Pancreas (tissue), 10 donors: ENCODE results near the gene WNK2. TPM values are rescaled to one million over a fixed set of nuclear protein-coding genes. Genes with fewer than 3 reads are reported as not detected.

ENCODE experiments used
- ATAC-seq, 4 donors: fragments of 200-7000 bp; cut with Tn5 transposase; one replicate each; pipeline versions ENCODE4 v1.8.0 to v1.9.1; 2020; ENCODE audit warnings: mild to moderate bottlenecking in 4 of 4, moderate library complexity in 4 of 4
- DNase-seq, 6 donors: peaks; one replicate each; pipeline ENCODE4 v3.0.0-alpha.2; 2020
- FAIRE-seq: peaks from 2 replicates; lab custom pipeline; 2012; peaks lifted over from hg19 to GRCh38; lab: Jason Lieb, UNC
- H3K27ac ChIP-seq, 4 donors: fragments of 200-600 bp; sonication (generic); 1 replicate in 3 of 4; 2 replicates in 1 of 4; pipeline versions ENCODE4 v1.5.0 to v1.8.0; 2020
- H3K27me3 ChIP-seq, 4 donors: fragments of 200-600 bp; one replicate each; pipeline ENCODE4 v1.8.0; 2021
- H3K36me3 ChIP-seq, 3 donors: fragments of 200-600 bp; sonication (generic) in 1 of 3; one replicate each; pipeline versions ENCODE4 v1.5.0 to v1.8.0; 2020 to 2021
- H3K4me1 ChIP-seq, 3 donors: fragments of 200-600 bp; one replicate each; pipeline ENCODE4 v1.8.0; 2021
- H3K4me3 ChIP-seq, 4 donors: fragments of 200-600 bp; sonication (generic) in 2 of 4; one replicate each; pipeline versions ENCODE4 v1.5.0 to v1.8.0; 2020 to 2021
- H3K9me3 ChIP-seq, 4 donors: fragments of 200-600 bp; one replicate each; pipeline ENCODE4 v1.8.0; 2021
- CTCF ChIP-seq, 4 donors: fragments of 200-600 bp; sonication (generic) in 3 of 4; IDR thresholded peaks; one replicate each; pipeline versions ENCODE4 v1.5.0 to v1.8.0; 2021; ENCODE audit warnings: antibody characterized with exemption in 4 of 4
- WGBS, 2 donors: extraction: QIAGEN DNeasy Blood & Tissue Kit; methylation state at CpG; one replicate each; pipeline ENCODE4 v1.1.7; 2013; 5-methylcytosine and 5-hydroxymethylcytosine counted together
- intact Hi-C, 3 donors: fragments of 100-400 bp; cut with DNase I; formaldehyde crosslinking; loops; one replicate each; pipeline versions ENCODE4 v1.11.1 to v1.14.2; 2022
- polyA plus RNA-seq, 2 donors: library from polyadenylated mRNA; stranded (reverse); fragments of 200-250 nt; gene quantifications; one replicate each; pipeline ENCODE4 v1.2.3, GENCODE V29; 2013
- total RNA-seq, 6 donors: library from RNA; stranded (reverse); fragmentation: NEBNext Ultra II Directional in 4 of 6; extraction: Animal tissue kit (Norgen Biotek cat#: 25700) in 4 of 6; gene quantifications; one replicate each; pipeline versions ENCODE4 v1.2.1 to v1.2.4, GENCODE V29; 2021 to 2023
- donor health status: healthy with polysubstance abuse.
- donor health status: DM: no; HTN: no; CAD: no; lungs with moderate emphysema.
- donor health status: DM: no; HTN: no; CAD: no.
- donor health status: control.
- donor health status: control.
- donor health status: Bipolar disorder and iron deficiency.
- donor health status: DM: yes; HTN: yes; CAD: no.
- donor health status: DM: no; HTN: no; CAD: no.
- donor health status: DM: no; HTN: no; CAD: no.
- donor health status: DM: yes; HTN: yes; CAD: no.

The WNK2 gene
- total and polyA plus RNA-seq, 8 donors = 53.5 to 121 (median 89.4) TPM

- WGBS, 2 donors = 88 to 89% methylated on average over 7 of the region's 7 CpGs
- intact Hi-C loops = no loop called here
- Histone ChIP-seq H3K9me3 (no peaks in the 10 kb centered on the region), H3K27ac (no peak overlapping the region), H3K4me3 (no peak overlapping the region), H3K4me1 (no peaks in the 10 kb centered on the region), H3K36me3 (peaks cover 0 to 8% (median 0%) of the 10 kb centered on the region in 3 donors), H3K27me3 (no peaks in the 10 kb centered on the region)
- TF ChIP-seq CTCF (IDR thresholded peaks at IDR 0.05) = no peak
- DNase-seq = no peak
- no peak for ATAC-seq
- FAIRE-seq = no peak
Observed at GRCh38 chr9:93278144-93278543, 94.2 kb downstream of the WNK2 start.

- H3K4me1 ChIP-seq = no peaks in the 10 kb centered on the region
- 96 to 100% methylated on average over 1 of the region's 1 CpG for WGBS, 2 donors
- TF ChIP-seq CTCF (IDR thresholded peaks at IDR 0.05) = no peak
- DNase-seq (no peak), FAIRE-seq (no peak), ATAC-seq (no peak)
- H3K36me3 ChIP-seq = peaks cover 0 to 5% (median 0%) of the 10 kb centered on the region in 3 donors
- no peak overlapping the region for H3K4me3 ChIP-seq
- intact Hi-C loops = no loop called here
- H3K9me3 ChIP-seq = no peaks in the 10 kb centered on the region
- H3K27ac ChIP-seq = no peak overlapping the region
- no peaks in the 10 kb centered on the region for H3K27me3 ChIP-seq
Observed at GRCh38 chr9:93280661-93281259, 96.8 kb downstream of the WNK2 start.

- intact Hi-C loops = no loop called here
- no peaks in the 10 kb centered on the region for H3K27me3 ChIP-seq
- TF ChIP-seq CTCF (IDR thresholded peaks at IDR 0.05) = no peak
- H3K9me3 ChIP-seq = no peaks in the 10 kb centered on the region
- FAIRE-seq = no peak
- DNase-seq = no peak
- no peak overlapping the region for H3K27ac ChIP-seq
- H3K4me3 ChIP-seq = no peak overlapping the region
- H3K4me1 ChIP-seq = no peaks in the 10 kb centered on the region
- no peak for ATAC-seq
- 89 to 90% methylated on average over 6 of the region's 6 CpGs for WGBS, 2 donors
- H3K36me3 ChIP-seq = peaks cover 0 to 14% (median 0%) of the 10 kb centered on the region in 3 donors
Observed at GRCh38 chr9:93286252-93287188, 102.6 kb downstream of the WNK2 start.

- FAIRE-seq = no peak
- Histone ChIP-seq H3K36me3 (peaks cover 0 to 14% (median 0%) of the 10 kb centered on the region in 3 donors), H3K27ac (no peak overlapping the region), H3K27me3 (no peaks in the 10 kb centered on the region), H3K4me3 (no peak overlapping the region), H3K4me1 (no peaks in the 10 kb centered on the region), H3K9me3 (no peaks in the 10 kb centered on the region)
- WGBS, 2 donors = 85 to 86% methylated on average over 10 of the region's 10 CpGs
- no peak for TF ChIP-seq CTCF (IDR thresholded peaks at IDR 0.05)
- ATAC-seq = no peak
- no peak for DNase-seq
- intact Hi-C loops = no loop called here
Observed at GRCh38 chr9:93287189-93287552, 103.2 kb downstream of the WNK2 start.
